Measurements from ENCODE around the gene FNDC1.

Gene FNDC1

GRCh38 chr6:159132664-159133063 is 36.5 kb upstream of the FNDC1 start:
- Histone ChIP-seq H3K27ac (no peak overlapping the region), H3K36me3 (no peaks in the 10 kb centered on the region), H3K27me3 (no peaks in the 10 kb centered on the region), H3K4me1 (ENCODE audit: control insufficient read depth in 1 of 2, insufficient read depth in 1 of 2, low read depth in 1 of 2, low read length in 1 of 2) (no peaks in the 10 kb centered on the region), H3K4me3 (ENCODE audit: low read depth in 1 of 2, low read length in 1 of 2) (no peak overlapping the region), H3K9me3 (no peaks in the 10 kb centered on the region)
- TF ChIP-seq CTCF (IDR thresholded peaks at IDR 0.05): no peak

GRCh38 chr6:159134701-159135364 is 34.4 kb upstream of the FNDC1 start:
- Histone ChIP-seq H3K4me3 (ENCODE audit: low read depth in 1 of 2, low read length in 1 of 2) (no peak overlapping the region), H3K9me3 (no peaks in the 10 kb centered on the region), H3K36me3 (no peaks in the 10 kb centered on the region), H3K27ac (no peak overlapping the region), H3K27me3 (peaks cover 14% of the 10 kb centered on the region), H3K4me1 (ENCODE audit: control insufficient read depth in 1 of 2, insufficient read depth in 1 of 2, low read depth in 1 of 2, low read length in 1 of 2) (no peaks in the 10 kb centered on the region)
- TF ChIP-seq CTCF (IDR thresholded peaks at IDR 0.05): peak; percentile 89

GRCh38 chr6:159137676-159138075 is 31.5 kb upstream of the FNDC1 start:
- no peak for TF ChIP-seq CTCF (IDR thresholded peaks at IDR 0.05)
- H3K27me3 ChIP-seq: peaks cover 14% of the 10 kb centered on the region

GRCh38 chr6:159142531-159142930 is 26.7 kb upstream of the FNDC1 start:
- Histone ChIP-seq H3K36me3 (no peaks in the 10 kb centered on the region), H3K9me3 (peaks cover 7% of the 10 kb centered on the region), H3K4me1 (ENCODE audit: control insufficient read depth in 1 of 2, insufficient read depth in 1 of 2, low read depth in 1 of 2, low read length in 1 of 2) (no peaks in the 10 kb centered on the region), H3K4me3 (ENCODE audit: low read depth in 1 of 2, low read length in 1 of 2) (no peak overlapping the region), H3K27ac (no peak overlapping the region), H3K27me3 (peaks cover 23% of the 10 kb centered on the region)
- TF ChIP-seq CTCF (IDR thresholded peaks at IDR 0.05): no peak

More at GRCh38 chr6:159137676-159138075, 31.5 kb upstream of the FNDC1 start:
- Histone ChIP-seq H3K9me3 (peaks cover 7% of the 10 kb centered on the region), H3K4me1 (ENCODE audit: control insufficient read depth in 1 of 2, insufficient read depth in 1 of 2, low read depth in 1 of 2, low read length in 1 of 2) (no peaks in the 10 kb centered on the region), H3K4me3 (ENCODE audit: low read depth in 1 of 2, low read length in 1 of 2) (no peak overlapping the region), H3K27ac (no peak overlapping the region), H3K36me3 (no peaks in the 10 kb centered on the region)

GRCh38 chr6:159148641-159149040 is 20.6 kb upstream of the FNDC1 start:
- no peak for TF ChIP-seq CTCF (IDR thresholded peaks at IDR 0.05)
- Histone ChIP-seq H3K36me3 (no peaks in the 10 kb centered on the region), H3K9me3 (no peaks in the 10 kb centered on the region), H3K4me1 (ENCODE audit: control insufficient read depth in 1 of 2, insufficient read depth in 1 of 2, low read depth in 1 of 2, low read length in 1 of 2) (no peaks in the 10 kb centered on the region), H3K4me3 (ENCODE audit: low read depth in 1 of 2, low read length in 1 of 2) (no peak overlapping the region), H3K27me3 (peaks cover 17% of the 10 kb centered on the region), H3K27ac (no peak overlapping the region)
